HEK293T (cell line): ENCODE data around the gene GALNT18.
A peak's percentile ranks its signal among the peaks of the same experiment; 100 is the strongest.

Experiments
- CTCF ChIA-PET: fragments of 350-600 bp; formaldehyde crosslinking; extraction: SDS; loops from one replicate; lab custom pipeline; 2021; ENCODE audit warnings: antibody characterized with exemption, inconsistent platforms; lab: Yijun Ruan, JAX
- POLR2A ChIA-PET: fragments of 350-600 bp; formaldehyde crosslinking; extraction: SDS; loops from one replicate; lab custom pipeline; 2020; ENCODE audit warnings: antibody characterized with exemption, inconsistent platforms; lab: Yijun Ruan, JAX
- DNase-seq: peaks from one replicate; pipeline ENCODE4 v3.0.0; 2012; ENCODE audit warnings: mixed read lengths; ENCODE audit errors: extremely low spot score
- ARNT ChIP-seq: fragments of 450-650 bp; IDR thresholded peaks from 2 replicates; pipeline ENCODE4 v1.6.1; 2017; ENCODE audit warnings: mild to moderate bottlenecking
- BHLHE40 ChIP-seq: fragments of 450-650 bp; IDR thresholded peaks from 2 replicates; pipeline ENCODE4 v1.6.1; 2016; ENCODE audit warnings: mild to moderate bottlenecking, moderate library complexity, borderline replicate concordance
- CTBP1 ChIP-seq: fragments of 450-650 bp; IDR thresholded peaks from 2 replicates; pipeline ENCODE4 v1.6.1; 2016; ENCODE audit warnings: borderline replicate concordance
- ELF4 ChIP-seq: fragments of 450-650 bp; IDR thresholded peaks from 2 replicates; pipeline ENCODE4 v1.6.1; 2017; ENCODE audit warnings: antibody characterized with exemption
- FOXA1 ChIP-seq: fragments of 450-650 bp; IDR thresholded peaks from 2 replicates; pipeline ENCODE4 v1.6.1; 2016; ENCODE audit warnings: mild to moderate bottlenecking
- FOXK2 ChIP-seq: fragments of 450-650 bp; IDR thresholded peaks from 2 replicates; pipeline ENCODE4 v1.6.1; 2016; ENCODE audit warnings: mild to moderate bottlenecking
- FOXM1 ChIP-seq: fragments of 450-650 bp; IDR thresholded peaks from 2 replicates; pipeline ENCODE4 v1.6.1; 2017; ENCODE audit warnings: mild to moderate bottlenecking, borderline replicate concordance
- HDGF ChIP-seq: fragments of 450-650 bp; IDR thresholded peaks from 2 replicates; pipeline ENCODE4 v1.6.1; 2017; ENCODE audit warnings: antibody characterized with exemption, borderline replicate concordance
- L3MBTL2 ChIP-seq: fragments of 450-650 bp; conservative IDR thresholded peaks from 2 replicates; pipeline ENCODE4 v1.6.1; 2016; ENCODE audit warnings: mild to moderate bottlenecking
- LEF1 ChIP-seq: fragments of 450-650 bp; IDR thresholded peaks from 2 replicates; pipeline ENCODE4 v1.6.1; 2017; ENCODE audit warnings: mild to moderate bottlenecking, borderline replicate concordance
- NFRKB ChIP-seq: fragments of 450-650 bp; IDR thresholded peaks from 2 replicates; pipeline ENCODE4 v1.6.1; 2016; ENCODE audit warnings: mild to moderate bottlenecking, moderate library complexity
- PKNOX1 ChIP-seq: fragments of 450-650 bp; IDR thresholded peaks from 2 replicates; pipeline ENCODE4 v1.6.1; 2016
- SP1 ChIP-seq: fragments of 450-650 bp; IDR thresholded peaks from 2 replicates; pipeline ENCODE4 v1.6.1; 2017
- SUZ12 ChIP-seq: fragments of 450-650 bp; IDR thresholded peaks from 2 replicates; pipeline ENCODE4 v1.6.1; 2016; ENCODE audit warnings: mild to moderate bottlenecking
- TARDBP ChIP-seq: fragments of 450-650 bp; IDR thresholded peaks from 2 replicates; pipeline ENCODE4 v1.6.1; 2016
- ZNF384 ChIP-seq: fragments of 450-650 bp; IDR thresholded peaks from 2 replicates; pipeline ENCODE4 v1.6.1; 2016

GALNT18 gene

GRCh38 chr11:11230802-11231562 is 390.8 kb downstream of the GALNT18 start:
- CTCF ChIA-PET = interaction anchor here (0.6 to 1.7 kb wide), 2 partner anchors 73 to 390 kb away, joined by 3 read pairs; no protein-coding TSS in a partner anchor
- peak; percentile 63 for DNase-seq

GRCh38 chr11:11230087-11230486 is 391.7 kb downstream of the GALNT18 start:
- no peak for TF ChIP-seq L3MBTL2
- TF ChIP-seq LEF1 = no peak
- TF ChIP-seq PKNOX1 = no peak
- TF ChIP-seq TARDBP = no peak
- TF ChIP-seq FOXA1 = no peak
- TF ChIP-seq SUZ12 = no peak
- no peak for TF ChIP-seq CTBP1
- no peak for TF ChIP-seq HDGF
- TF ChIP-seq NFRKB = no peak
- TF ChIP-seq BHLHE40 = no peak
- no peak for TF ChIP-seq SP1
- TF ChIP-seq ARNT = no peak
- no peak for TF ChIP-seq FOXK2
- no peak for TF ChIP-seq ELF4
- no peak for TF ChIP-seq ZNF384
- no peak for TF ChIP-seq FOXM1
- no peak for DNase-seq
- ChIA-PET CTCF (no interaction called here), POLR2A (no interaction called here)

More at GRCh38 chr11:11230802-11231562, 390.8 kb downstream of the GALNT18 start:
- POLR2A ChIA-PET = no interaction called here
- TF ChIP-seq FOXA1 = no peak
- no peak for TF ChIP-seq CTBP1
- no peak for TF ChIP-seq ELF4
- TF ChIP-seq FOXM1 = no peak

GRCh38 chr11:11229647-11230046 is 392.2 kb downstream of the GALNT18 start:
- CTCF ChIA-PET = no interaction called here
- POLR2A ChIA-PET = no interaction called here
- TF ChIP-seq FOXA1 (no peak), L3MBTL2 (no peak), PKNOX1 (no peak), FOXK2 (no peak), FOXM1 (no peak), TARDBP (no peak), LEF1 (no peak), HDGF (no peak), CTBP1 (no peak), ARNT (no peak), BHLHE40 (no peak), ZNF384 (no peak), SP1 (no peak), SUZ12 (no peak), NFRKB (no peak), ELF4 (no peak)
- DNase-seq = no peak

- no peak for TF ChIP-seq CTBP1
- TF ChIP-seq ELF4 = no peak
- TF ChIP-seq ARNT = no peak
- TF ChIP-seq PKNOX1 = no peak
- TF ChIP-seq ZNF384 = no peak
- no peak for TF ChIP-seq BHLHE40
- CTCF ChIA-PET = no interaction called here
- POLR2A ChIA-PET = no interaction called here
- DNase-seq = no peak
Measured at GRCh38 chr11:11227296-11228085, 394.3 kb downstream of the GALNT18 start.
